Esophagus muscularis mucosa (tissue), 4 donors: ENCODE results near the gene SKIDA1.

ENCODE experiments used
- EP300 ChIP-seq: sonication (generic); formaldehyde crosslinking; IDR thresholded peaks from one replicate; pipeline ENCODE4 v1.6.1; 2017; ENCODE audit warnings: antibody characterized with exemption
- POLR2A ChIP-seq: fragments of 450-650 bp; IDR thresholded peaks from one replicate; pipeline ENCODE4 v1.6.1; 2017; ENCODE audit warnings: antibody characterized with exemption, moderate library complexity, mild to moderate bottlenecking, low read depth
- POLR2AphosphoS5 ChIP-seq, 2 donors: sonication (generic); formaldehyde crosslinking; IDR thresholded peaks; one replicate each; pipeline ENCODE4 v1.6.1; 2017; ENCODE audit warnings: antibody characterized with exemption in 2 of 2
- TF ChIP-seq, protein P1 (sequence below), 3 experiments: fragments of 200-600 bp in 2 of 3; fragments of 450-650 bp in 1 of 3; sonication (generic) in 2 of 3; IDR thresholded peaks; one replicate each; pipeline ENCODE4 v1.5.1; 2017 to 2019; ENCODE audit warnings: antibody characterized with exemption in 3 of 3, mild to moderate bottlenecking in 2 of 3, moderate library complexity in 1 of 3

DNA sequence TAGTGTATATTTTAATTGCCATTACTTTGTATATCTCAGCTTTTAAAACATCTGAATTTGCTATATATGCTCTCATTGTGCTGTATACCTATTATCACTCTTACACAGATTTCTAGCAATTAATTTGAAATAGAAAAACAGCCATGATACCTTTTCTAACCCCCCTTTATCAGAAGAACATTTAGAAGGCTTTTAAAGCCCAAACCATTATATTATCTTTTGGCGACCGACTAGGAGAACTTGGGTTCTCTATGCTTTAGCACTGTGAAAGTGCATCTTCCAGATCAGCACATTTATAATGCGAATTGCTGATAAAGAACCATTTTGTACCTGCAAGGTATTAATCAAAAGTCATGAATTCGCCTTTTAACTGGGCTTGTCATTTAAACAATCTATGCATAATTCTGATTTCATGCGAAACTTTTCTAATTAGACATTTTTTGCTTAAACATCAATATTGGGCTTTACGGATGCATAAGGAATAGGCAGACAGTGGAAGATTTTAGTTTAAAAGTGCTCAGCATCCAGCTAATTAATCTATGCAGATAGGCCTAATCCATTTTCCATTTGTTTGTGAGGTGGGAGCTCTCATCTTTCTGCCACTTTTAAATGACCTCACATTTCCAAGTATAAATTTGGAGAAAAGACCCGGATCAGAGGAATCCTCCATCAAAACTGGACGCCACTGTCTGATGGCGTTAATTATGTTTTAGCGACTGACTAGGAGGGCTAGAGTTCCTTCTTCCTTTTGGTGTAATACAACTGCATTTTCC, 7.4 kb upstream of the SKIDA1 start:
- no peak for TF ChIP-seq POLR2A
- TF ChIP-seq EP300, result no peak
- TF ChIP-seq, protein P1, sequence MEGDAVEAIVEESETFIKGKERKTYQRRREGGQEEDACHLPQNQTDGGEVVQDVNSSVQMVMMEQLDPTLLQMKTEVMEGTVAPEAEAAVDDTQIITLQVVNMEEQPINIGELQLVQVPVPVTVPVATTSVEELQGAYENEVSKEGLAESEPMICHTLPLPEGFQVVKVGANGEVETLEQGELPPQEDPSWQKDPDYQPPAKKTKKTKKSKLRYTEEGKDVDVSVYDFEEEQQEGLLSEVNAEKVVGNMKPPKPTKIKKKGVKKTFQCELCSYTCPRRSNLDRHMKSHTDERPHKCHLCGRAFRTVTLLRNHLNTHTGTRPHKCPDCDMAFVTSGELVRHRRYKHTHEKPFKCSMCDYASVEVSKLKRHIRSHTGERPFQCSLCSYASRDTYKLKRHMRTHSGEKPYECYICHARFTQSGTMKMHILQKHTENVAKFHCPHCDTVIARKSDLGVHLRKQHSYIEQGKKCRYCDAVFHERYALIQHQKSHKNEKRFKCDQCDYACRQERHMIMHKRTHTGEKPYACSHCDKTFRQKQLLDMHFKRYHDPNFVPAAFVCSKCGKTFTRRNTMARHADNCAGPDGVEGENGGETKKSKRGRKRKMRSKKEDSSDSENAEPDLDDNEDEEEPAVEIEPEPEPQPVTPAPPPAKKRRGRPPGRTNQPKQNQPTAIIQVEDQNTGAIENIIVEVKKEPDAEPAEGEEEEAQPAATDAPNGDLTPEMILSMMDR (IDR thresholded peaks at IDR 0.05), result no peak
- no peak for TF ChIP-seq POLR2AphosphoS5 (IDR thresholded peaks at IDR 0.05)
